ENCODE results near the gene KLK6. TPM values are rescaled to one million over a fixed set of nuclear protein-coding genes. Genes with fewer than 3 reads are reported as not detected.
A peak's percentile ranks its signal among the peaks of the same experiment; 100 is the strongest.

KLK6 gene
- total RNA-seq, 4 donors from 2014 or later = not detected

GRCh38 chr19:50924586-50924985 lies 44.8 kb downstream of the KLK6 start:
- Histone ChIP-seq H3K4me1 (peaks cover 0 to 7% (median 2%) of the 10 kb centered on the region in 4 donors), H3K27me3 (peaks cover 0 to 89% (median 5%) of the 10 kb centered on the region in 4 donors), H3K36me3 (no peaks in the 10 kb centered on the region), H3K27ac (replicated peaks in 1 of 4) (no peak overlapping the region), H3K4me3 (no peak overlapping the region), H3K9me3 (no peaks in the 10 kb centered on the region)
- DNase-seq (ENCODE audit: extremely low spot score) = no peak
- intact Hi-C loops (cut with DNase I) = no loop called here
- TF ChIP-seq EP300 (IDR thresholded peaks at IDR 0.05) (no peak), POLR2AphosphoS5 (IDR thresholded peaks at IDR 0.05) (no peak), CTCF (IDR thresholded peaks at IDR 0.05) (no peak), POLR2A (IDR thresholded peaks at IDR 0.05; ENCODE audit: low read depth) (no peak)
- 39% methylated on average over 6 of the region's 6 CpGs for WGBS

- Histone ChIP-seq H3K4me3 (no peak overlapping the region), H3K27me3 (peaks cover 0 to 89% (median 5%) of the 10 kb centered on the region in 4 donors), H3K36me3 (no peaks in the 10 kb centered on the region), H3K27ac (replicated peaks in 1 of 4) (no peak overlapping the region), H3K9me3 (no peaks in the 10 kb centered on the region), H3K4me1 (peaks cover 0 to 7% (median 2%) of the 10 kb centered on the region in 4 donors)
- intact Hi-C loops (cut with DNase I) = no loop called here
- TF ChIP-seq EP300 (IDR thresholded peaks at IDR 0.05) (no peak), POLR2AphosphoS5 (IDR thresholded peaks at IDR 0.05) (no peak), CTCF (IDR thresholded peaks at IDR 0.05) (peak; percentile 59 to 80 (median 70))
- no peak for DNase-seq (ENCODE audit: extremely low spot score)
- WGBS = 38% methylated on average over 13 of the region's 21 CpGs
These were observed 47.0 kb downstream of the KLK6 start for GRCh38 chr19:50922317-50922853.

GRCh38 chr19:50921426-50922316 lies 47.7 kb downstream of the KLK6 start:
- no peak for TF ChIP-seq CTCF (IDR thresholded peaks at IDR 0.05)
- TF ChIP-seq POLR2A (IDR thresholded peaks at IDR 0.05; ENCODE audit: low read depth) = no peak
- no peak for TF ChIP-seq POLR2AphosphoS5 (IDR thresholded peaks at IDR 0.05)
- TF ChIP-seq EP300 (IDR thresholded peaks at IDR 0.05) = no peak
- Histone ChIP-seq H3K36me3 (no peaks in the 10 kb centered on the region), H3K4me3 (no peak overlapping the region), H3K4me1 (peaks cover 0 to 7% (median 2%) of the 10 kb centered on the region in 4 donors), H3K27me3 (peaks cover 0 to 91% (median 5%) of the 10 kb centered on the region in 4 donors), H3K27ac (replicated peaks in 1 of 4) (no peak overlapping the region), H3K9me3 (no peaks in the 10 kb centered on the region)
- WGBS = 6% methylated on average over 12 of the region's 12 CpGs
- intact Hi-C loops (cut with DNase I) = no loop called here
- DNase-seq (ENCODE audit: extremely low spot score) = no peak

- intact Hi-C loops (cut with DNase I) = no loop called here
- H3K36me3 ChIP-seq = no peaks in the 10 kb centered on the region
- TF ChIP-seq POLR2A (IDR thresholded peaks at IDR 0.05; ENCODE audit: low read depth) (no peak), EP300 (IDR thresholded peaks at IDR 0.05) (no peak), POLR2AphosphoS5 (IDR thresholded peaks at IDR 0.05) (no peak), CTCF (IDR thresholded peaks at IDR 0.05) (no peak)
- no peaks in the 10 kb centered on the region for H3K9me3 ChIP-seq
- WGBS = 85% methylated on average over 1 of the region's 2 CpGs
- H3K27me3 ChIP-seq = peaks cover 0 to 93% (median 9%) of the 10 kb centered on the region in 4 donors
- no peak overlapping the region for H3K4me3 ChIP-seq
- H3K4me1 ChIP-seq = no peaks in the 10 kb centered on the region
- no peak for DNase-seq (ENCODE audit: extremely low spot score)
- no peak overlapping the region for H3K27ac ChIP-seq (replicated peaks in 1 of 4)
These were observed 53.3 kb downstream of the KLK6 start for GRCh38 chr19:50916069-50916468.
